HS-27A (cell line): ENCODE results near the gene TFPI.
"Not testable (repeated sequence)": the region's sequence is repeated elsewhere in the genome, so short reads cannot be mapped to it uniquely, and the experiment has no call there.

Source experiments
- DNase-seq: peaks from one replicate; pipeline ENCODE4 v3.0.0-alpha.2; 2012; ENCODE audit warnings: low read depth, missing footprints

The TFPI gene

DNA sequence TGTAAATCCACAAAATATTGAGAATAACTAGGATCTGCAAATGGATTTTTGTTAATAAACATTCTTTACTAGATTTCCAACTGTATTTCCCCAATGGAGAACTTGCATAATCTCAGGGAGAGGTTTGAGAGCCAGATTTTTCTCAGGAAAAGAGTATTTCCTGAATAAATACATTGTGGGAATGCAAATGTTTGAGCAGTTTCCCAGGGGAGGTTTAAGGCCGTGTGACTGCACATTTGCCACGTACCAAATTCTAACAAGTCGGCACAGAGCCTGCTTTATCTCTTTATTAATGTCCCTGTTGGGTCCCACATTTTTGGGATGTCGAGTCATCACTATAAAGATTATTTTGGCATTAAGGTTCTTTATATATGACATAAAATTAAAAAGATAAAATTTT, 27.0 kb downstream of the TFPI start:
- no peak for DNase-seq

DNA sequence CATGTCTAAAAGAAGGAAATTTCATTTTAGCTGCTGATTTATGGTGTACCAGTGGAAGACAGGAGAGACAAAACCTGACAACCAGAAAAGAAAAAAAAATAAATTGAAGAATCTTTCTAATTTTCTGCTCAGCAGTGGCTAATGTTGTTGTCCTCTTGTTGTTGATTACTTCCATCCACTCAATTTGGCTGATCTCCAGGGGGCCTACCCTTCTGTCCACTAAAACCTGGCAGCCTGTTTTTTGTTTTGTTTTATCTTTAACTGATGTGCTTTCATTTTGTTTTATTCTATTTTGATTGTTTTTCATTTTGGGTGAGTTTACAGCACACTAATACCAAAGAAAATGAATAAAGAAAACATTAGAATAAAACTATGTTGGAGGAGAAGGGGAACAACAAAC, 27.4 kb downstream of the TFPI start:
- no peak for DNase-seq

DNA sequence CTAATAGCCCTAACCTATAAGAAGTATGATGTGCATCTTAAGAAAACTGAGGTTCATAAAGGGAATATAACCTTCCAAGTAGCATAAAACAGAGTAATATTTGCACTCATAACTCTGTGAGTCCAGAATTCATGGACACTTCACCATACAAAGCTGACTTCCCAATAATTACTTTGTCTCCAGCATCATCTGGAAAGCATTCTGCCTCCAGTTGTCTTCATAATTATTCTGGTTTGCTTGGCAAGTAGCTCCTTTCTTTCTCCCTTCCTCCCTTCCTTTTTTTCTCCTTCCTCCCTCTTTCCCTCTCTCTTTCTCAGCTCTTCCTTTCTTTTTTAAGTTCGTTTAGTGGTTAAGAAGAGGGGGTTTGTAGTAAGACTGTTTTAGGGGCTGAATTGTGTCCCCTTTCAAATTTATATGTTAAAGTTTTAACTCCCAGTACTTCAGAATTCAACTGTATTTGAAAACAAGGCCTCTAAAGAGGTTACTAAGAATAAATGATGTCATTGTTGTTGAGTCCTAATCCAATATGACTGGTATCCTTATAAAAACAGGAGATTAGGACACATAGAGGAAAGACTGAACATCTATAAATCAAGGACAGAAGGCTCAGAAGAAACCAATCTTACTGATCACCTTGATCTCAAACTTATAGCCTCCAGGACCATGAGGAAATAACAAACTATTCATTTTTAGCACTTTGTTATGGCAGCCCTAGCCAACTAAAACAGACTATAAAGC, 28.9 kb downstream of the TFPI start:
- no peak for DNase-seq

DNA sequence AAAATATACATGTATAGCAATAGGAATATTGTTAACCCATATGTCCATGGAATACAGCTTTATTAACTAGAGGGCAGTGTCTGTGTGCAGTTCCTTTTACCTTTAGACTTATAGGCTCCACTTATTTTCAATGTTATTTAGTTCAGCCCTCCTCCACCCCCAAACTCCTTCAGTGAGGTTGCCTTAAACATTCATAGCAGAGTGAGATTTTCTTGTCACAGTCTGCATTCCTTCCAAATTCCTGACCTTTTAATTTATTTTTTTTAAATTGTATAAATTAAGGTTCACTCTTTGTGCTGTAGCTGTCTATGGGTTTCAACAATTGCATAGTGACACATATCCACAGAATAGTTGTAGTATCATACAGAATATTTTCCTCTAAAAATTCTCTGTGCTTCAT, 30.9 kb downstream of the TFPI start:
- no peak for DNase-seq

- DNase-seq, result no peak
Observed at GRCh38 chr2:187520121-187520624, 34.1 kb downstream of the TFPI start.

- no peak for DNase-seq
Observed at GRCh38 chr2:187519419-187520120, 34.7 kb downstream of the TFPI start.

DNA sequence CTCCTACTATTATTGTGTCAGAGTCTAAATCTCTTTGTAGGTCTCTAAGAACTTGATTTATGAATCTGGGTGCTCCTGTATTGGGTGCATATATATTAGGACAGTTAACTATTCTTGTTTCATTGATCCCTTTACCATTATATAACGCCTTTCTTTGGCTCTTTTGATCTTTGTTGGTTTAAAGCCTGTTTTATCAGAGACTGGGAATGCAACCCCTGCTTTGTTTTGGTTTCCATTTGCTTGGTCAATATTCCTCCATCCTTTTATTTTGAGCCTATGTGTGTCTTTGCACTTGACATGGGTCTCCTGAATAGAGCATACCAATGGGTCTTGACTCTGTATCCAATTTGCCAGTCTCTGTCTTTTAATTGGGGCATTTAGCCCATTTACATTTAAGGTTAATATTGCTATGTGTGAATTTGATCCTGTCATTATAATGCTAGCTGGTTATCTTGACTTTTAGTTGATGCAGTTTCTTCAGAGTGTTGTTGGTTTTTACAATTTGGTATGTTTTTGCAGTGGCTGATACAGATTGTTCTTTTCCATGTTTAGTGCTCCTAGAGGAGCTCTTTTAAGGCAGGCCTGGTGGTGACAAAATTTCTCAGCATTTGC, 36.4 kb downstream of the TFPI start:
- DNase-seq, result not testable (repeated sequence)

GRCh38 chr2:187516630-187517510, 37.4 kb downstream of the TFPI start:
- not testable (repeated sequence) for DNase-seq

GRCh38 chr2:187514930-187515329, 39.3 kb downstream of the TFPI start:
- DNase-seq, result no peak

- not testable (repeated sequence) for DNase-seq
Observed at GRCh38 chr2:187514235-187514829, 39.9 kb downstream of the TFPI start.

DNA sequence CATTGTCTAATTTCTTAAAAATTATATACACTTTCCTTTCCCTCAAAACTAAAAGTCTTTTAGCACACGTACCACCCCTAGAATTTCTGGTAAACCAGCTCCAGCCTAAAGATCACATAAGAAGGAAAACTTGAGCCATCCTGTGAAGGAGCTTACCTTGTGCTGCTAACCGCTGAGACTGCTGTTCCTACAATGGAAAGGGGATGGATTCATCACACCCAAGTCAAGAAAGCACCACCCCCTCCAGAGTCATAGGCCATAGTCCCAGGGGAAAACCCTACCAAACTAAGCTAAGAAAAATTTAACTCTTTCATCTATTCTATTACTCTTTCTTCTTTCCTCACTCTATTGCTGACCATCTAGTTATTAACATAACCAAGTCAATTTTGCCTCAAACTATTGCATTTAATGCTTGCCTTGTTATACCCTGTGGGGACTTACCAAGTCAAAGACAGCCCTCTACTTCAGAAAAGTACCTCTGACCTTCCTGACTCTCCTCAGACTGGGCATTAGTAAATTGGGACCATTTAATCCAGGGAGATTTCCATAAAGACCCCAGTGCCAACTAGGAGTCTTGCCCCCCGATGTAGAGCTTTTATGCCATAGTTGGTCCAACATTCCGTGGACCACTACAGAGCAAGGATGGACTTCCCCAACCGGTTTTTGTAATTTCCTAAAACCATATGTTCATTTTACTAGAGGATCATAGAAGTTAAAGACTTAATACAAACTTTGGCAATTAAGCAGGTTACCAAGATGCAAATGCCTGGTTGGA, 40.6 kb downstream of the TFPI start:
- not testable (repeated sequence) for DNase-seq

GRCh38 chr2:187511356-187512315, 42.6 kb downstream of the TFPI start:
- DNase-seq, result no peak

- not testable (repeated sequence) for DNase-seq
Observed at GRCh38 chr2:187510419-187511355, 43.5 kb downstream of the TFPI start.

DNA sequence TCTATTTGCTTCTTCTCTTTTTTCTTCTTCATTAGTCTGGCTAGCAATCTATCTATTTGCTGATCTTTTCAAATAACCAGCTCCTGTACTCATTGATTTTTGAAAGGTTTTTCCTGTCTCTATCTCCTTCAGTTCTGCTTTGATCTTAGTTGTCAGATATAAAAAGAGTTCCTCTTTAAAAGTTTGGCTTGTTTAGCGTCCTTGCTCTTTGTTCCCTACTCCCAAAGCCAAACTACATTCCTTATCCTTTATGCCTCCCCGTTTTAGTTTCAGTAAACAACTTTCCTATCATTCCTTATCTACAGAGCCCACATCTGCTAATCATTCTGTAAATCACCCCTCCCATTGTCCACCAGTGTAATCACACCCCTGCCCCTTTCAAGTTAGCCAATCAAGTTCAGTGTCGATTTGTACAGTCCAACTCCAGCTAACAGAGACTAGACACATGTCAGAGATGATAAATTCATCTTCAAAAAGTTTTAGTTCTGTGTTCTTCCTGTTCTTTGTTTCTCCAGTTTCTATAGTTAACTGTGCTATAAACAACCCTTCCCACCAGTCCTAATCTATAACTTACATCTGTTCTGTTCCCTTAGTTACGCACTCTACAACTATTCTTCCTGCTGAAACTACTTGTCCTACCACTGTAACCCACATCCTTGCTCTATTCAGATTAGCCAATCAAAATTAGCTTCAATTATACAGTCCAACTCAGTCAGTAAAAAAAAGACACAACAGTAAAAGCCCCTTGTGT, 44.4 kb downstream of the TFPI start:
- no peak for DNase-seq

DNA sequence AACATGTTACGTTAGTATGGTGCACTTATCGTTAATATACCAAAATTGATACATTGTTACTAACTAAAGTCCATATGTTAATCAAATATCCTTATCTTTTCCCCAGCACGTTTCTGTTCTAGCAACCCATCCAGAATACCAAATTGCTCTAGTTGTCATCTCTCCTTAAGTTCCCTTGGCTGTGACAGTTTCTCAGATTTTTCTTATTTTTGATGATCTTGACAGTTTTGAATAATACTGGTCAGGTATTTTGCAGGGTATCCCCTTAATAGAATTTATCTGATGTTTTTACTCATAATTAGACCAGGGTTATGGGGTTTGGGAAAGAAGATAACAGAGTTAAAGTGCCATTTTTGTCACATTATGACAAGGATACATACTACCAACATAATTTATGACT, 47.8 kb downstream of the TFPI start:
- DNase-seq, result no peak

- DNase-seq, result no peak
Observed at GRCh38 chr2:187505065-187505672, 49.1 kb downstream of the TFPI start.

DNA sequence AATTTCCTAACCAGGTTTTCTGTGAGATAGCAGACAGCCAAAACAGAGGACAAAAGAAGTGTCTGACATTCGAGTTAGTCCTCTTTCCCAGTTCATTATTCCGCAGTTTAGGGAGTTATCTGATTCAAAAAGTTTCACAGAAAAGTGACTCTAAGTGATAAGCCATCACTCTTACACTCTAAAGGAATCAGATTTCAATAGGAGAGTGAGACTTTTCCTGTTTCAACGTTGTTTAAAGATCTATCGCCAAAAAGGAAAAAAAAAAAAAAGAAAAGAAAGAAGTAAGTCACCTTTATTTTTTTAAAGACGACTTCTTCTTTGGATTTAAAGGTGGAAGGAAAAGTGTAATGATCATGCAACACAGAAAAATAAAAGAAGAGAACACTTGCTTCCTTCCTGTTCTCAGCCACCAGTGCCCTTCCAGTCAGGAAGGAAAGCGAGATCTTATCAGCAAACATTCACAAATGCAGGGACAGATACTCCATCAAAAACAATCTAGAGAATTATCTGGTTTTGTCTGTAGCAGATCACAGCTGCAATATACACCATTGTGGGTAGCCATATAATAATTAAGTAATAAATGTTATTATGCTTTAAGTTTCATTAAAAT, 49.8 kb downstream of the TFPI start:
- no peak for DNase-seq
